GM21390 (cell line): ENCODE results near the gene CEP76.
A peak's percentile ranks its signal among the peaks of the same experiment; 100 is the strongest.

ENCODE experiments used
- ATAC-seq: cut with Tn5 transposase; IDR thresholded peaks from one replicate; pipeline ENCODE4 v1.9.1; 2021; ENCODE audit not compliant: unreplicated experiment

Gene CEP76

DNA sequence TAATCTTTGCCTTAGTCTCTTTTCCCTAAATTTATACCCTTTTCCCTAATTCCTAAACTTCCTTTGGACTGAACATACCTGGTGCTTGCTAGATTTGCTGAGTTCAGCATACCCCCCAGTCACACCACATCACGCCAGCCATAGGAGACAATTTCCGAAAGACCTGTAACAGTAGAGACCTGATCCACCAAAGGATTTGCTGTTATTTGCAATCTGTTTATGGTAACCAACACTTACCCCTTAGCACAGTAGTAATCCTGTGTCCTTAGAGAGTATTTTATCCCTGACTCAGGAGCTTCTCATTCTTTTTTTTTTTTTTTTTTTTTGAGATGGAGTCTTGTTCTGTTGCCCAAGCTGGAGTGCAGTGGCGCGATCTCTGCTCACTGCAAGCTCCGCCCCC, 8.9 kb upstream of the CEP76 start:
- ATAC-seq, result no peak

DNA sequence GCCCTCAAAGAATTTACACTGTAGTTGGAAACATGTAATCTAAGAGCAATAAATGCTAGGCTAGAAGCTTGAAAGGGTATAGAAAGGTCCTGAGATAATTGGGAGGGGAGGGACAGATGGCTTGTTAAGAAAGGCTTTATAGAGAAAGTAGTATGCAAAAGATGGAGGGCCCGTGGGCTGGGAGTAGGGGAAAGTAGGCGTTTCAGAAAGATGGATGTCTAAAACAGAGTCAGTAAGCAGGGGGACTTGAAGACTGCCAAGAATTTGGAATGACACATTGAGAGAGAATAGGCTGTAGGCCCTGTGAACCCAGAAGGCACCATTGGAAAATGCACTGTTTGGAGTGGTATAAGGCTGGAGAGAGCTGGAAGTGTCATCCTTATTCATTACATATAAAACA, 1.1 kb upstream of the CEP76 start:
- no peak for ATAC-seq

DNA sequence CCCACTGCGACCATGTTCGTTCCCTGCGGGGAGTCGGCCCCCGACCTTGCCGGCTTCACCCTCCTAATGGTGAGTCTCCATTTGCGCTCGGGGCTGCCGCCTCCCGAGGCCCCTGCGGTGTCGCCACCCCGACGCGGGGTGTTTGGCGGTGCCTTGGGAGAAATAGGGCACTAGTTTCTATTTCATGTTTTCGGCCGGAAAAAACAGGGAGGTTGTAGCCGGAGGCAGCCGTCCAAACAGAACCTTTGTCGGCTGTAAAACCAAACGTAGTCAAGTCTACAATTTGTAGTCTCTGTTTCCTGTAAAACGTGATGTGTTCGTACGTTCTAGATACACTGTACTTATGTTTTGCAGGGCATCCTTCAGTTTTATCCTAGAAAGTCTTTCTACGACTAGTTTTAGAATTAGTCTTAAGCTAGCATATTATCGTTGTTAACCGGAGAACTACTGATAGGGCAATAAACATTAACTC, 609 bp upstream of the CEP76 start:
- ATAC-seq, result peak; percentile 30

DNA sequence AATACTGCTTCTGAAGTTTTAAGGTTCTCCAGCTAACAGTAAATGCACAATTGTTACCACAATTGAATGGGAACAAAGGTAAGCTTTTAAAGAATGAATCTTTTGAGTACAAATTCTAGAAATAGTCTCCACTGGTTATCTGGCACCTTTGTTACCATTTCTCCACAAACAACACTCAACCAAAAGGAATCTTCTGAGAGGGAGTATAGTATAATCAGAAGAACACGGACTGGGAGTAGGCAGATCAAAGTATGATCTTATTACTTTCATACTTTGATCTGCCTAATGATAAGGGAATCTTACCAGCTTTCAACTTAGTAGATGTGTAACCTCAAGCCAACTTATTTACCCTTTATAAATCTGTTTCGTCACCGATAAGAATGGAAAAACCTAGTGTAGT, 1.4 kb downstream of the CEP76 start:
- no peak for ATAC-seq

DNA sequence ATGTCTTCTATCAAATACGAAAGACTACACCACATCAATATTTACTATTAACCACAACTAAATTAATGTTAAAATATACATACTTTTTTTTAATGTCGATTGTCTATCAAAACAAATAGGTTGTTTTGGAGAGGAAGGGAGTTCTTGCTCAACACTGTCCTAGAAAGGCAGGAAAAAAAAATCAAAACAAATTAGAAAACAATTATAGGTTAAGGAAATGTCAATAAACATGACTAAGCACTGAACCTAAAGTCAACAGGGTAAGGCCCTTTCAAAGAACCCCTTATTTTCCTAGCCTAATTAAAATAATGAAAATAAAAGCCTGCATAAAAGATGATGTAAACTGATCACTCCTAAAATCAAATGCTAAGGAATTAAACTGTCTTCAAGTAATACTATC, 2.8 kb downstream of the CEP76 start:
- no peak for ATAC-seq

DNA sequence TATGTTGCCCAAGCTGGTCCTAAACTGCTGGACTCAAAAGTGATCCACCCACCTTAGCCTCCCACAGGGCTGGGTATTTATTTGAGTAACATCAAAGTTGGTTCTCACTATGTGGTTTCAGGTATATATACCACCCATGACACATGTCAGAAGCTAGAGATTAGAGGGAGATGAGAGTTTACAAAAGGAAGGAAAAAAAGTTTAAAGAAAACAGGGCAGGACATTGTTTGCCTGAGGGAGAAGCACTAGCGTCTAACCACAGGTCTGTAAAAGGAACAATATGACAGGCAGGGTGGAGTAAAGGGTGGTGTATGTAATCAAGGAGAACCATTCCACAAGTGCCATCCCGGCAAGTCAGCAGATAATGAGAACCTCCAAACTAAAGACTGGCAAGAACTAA, 8.5 kb downstream of the CEP76 start:
- ATAC-seq, result no peak

DNA sequence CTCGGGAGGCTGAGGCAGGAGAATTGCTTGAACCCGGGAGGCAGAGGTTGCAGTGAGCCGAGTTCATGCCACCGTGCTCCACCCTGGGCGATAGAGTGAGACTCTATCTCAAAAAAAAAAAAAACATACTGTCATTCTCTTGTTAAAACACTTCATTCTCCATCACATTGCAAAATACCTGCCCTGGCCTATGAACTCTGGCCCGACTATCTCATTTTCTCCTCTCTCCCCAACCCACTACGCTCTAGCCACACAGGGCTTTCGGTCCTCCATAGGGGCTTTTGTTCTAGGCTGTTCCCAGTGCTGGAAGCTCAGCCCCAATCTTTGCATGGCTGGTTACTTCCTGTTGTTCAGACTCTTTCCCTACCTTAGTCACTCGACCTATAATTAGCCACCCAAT, 10.3 kb downstream of the CEP76 start:
- ATAC-seq, result no peak

DNA sequence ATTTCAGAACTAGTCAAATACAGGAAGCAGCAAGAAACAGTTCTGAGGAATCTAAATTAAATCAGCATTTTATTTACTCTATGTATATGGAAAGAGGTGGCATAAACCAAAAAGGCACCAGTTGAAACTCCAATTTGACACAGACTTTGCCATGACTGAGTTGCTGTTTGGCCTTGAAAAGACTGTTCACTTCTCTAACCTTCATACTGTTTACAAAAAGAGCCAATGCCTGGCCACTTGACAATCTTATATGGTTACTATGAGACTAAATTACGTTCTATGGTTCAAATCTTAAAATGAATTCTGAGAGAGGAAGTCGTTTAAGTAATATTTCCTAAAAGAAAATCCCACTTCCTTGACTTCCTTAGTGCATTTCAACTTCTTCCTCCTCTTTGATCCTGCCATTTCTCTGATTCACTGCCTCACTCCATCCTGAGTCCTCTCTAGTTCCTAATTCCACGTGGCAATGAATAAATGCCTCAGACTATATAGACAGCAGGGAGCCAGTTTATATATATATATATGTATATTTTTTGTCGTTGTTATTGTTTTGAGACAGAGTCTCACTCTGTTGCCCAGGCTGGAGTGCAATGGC, 13.2 kb downstream of the CEP76 start:
- ATAC-seq, result no peak

DNA sequence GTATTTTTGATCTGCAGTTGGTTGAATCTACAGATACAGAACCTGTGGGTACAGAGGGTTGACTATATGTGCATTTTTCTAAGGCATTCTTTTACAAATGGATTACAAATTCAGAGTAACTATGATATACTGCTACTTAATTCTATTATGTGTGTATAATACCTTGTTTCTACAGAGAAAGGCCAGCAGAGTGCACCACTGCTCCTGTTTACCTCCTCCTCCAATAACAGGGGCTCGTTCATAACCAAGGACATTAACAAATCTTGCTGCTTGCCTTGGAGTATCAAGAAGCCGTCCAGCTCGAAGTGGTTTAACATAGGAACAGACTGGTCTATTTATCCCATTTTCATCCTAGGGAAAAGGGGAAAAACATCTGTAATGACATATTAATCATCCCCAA, 16.4 kb downstream of the CEP76 start:
- ATAC-seq, result no peak

DNA sequence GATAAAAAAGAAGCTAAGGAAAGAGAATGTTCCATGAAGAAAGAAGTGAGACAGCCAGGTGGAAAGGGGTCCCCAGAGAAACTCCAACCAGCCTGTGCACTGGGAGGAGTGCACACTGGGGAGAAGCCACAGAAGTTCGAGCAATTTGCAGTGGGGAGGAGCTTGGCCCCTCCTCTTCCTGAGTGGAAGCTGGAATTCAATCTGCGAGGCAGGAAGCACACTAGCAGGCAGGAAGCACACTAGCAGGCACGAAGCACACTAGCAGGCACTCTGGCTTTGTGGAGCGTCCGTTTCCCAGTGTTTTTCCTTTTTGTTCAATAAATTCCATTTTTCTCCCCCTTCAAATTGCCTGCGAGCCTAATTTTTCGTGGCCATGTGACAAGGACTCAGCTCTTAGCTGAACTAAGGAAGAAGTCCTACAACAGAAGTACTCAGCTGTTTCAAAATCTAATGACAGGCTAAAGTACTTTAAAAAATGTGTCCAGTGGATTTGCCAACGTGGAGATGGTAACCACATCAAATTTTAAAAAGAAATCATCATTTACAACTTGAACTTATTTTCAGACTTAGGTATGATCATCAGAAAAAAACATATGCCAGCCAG, 23.2 kb downstream of the CEP76 start:
- no peak for ATAC-seq

DNA sequence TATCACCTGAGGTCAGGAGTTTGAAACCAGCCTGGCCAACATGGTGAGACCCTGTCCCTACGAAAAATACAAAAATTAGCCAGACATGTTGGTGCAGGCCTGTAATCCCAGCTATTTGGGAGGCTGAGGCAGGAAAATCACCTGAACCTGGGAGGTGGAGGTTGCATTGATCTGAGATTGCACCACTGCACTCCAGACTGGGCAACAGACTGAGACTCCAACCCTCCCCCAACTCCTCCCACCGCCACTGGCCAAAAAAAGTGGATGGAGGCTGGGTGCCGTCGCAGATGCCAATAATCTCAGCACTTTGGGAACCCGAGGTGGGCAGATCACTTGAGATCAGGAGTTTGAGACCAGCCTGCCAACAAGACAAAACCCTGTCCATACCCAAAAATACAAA, 34.5 kb downstream of the CEP76 start:
- ATAC-seq, result no peak

DNA sequence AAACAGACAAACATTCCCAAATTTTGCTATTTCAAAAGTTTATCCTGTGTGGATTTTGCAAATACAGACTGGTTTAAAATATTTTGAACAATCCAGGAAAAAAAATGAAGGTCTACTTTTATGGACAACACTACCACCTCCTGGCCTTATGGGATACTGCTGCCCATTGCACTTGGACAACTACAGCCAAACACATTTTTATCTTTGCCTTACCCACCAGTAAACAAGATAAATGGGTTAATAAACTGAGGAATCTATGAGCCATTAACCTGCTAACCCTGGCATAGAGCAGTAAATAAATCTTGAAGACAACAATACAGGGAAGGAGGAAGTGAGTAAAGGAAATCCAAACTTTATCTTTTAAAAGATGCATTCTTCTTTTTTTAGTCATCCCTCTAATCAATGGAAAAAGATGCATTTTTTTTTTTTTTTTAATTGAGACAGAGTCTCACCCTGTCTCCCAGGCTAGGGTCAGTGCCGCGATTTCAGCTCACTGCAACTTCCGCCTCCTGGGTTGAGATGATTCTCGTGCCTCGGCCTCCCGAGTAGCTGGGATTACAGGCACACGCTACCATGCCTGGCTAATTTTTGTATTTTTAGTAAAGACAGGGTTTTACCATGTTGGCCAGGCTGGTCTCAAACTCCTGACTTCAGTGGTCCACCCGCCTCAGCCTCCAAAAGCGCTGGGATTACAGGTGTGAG, 42.5 kb downstream of the CEP76 start:
- ATAC-seq, result no peak

DNA sequence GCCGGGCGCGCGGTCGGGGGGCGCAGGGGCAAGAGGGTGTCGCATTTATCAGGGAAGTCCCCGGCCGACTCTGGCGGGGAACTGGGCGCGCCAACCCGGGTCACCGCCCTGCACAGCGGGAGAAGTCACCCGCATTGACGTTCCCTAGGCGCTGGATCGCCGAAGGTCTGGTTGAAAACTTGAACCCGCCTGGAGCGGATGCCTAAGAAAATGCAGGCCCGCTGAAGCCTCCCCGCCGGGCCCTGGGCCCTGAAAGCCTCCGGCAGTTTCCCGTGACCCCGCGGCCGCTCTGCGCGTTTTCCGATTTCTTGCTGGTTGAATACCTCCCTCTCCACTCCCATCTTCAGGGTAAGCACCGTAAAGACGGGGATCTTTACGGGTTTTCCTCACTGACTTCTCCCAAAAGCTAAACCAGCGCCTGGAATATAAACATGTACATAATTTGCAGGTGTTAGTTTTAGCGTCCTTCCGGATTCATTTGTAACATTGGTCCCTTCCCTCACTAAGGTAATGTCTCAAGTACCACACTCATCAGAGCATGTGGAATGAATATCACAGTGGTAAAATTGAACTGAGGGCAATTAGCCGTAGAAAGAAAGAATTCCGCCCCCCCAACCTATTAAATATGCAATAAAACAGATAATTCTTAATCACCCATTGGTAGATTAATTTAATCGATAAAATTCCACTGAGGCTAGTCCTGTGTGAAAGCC, 43.9 kb downstream of the CEP76 start:
- ATAC-seq, result peak; percentile 8

DNA sequence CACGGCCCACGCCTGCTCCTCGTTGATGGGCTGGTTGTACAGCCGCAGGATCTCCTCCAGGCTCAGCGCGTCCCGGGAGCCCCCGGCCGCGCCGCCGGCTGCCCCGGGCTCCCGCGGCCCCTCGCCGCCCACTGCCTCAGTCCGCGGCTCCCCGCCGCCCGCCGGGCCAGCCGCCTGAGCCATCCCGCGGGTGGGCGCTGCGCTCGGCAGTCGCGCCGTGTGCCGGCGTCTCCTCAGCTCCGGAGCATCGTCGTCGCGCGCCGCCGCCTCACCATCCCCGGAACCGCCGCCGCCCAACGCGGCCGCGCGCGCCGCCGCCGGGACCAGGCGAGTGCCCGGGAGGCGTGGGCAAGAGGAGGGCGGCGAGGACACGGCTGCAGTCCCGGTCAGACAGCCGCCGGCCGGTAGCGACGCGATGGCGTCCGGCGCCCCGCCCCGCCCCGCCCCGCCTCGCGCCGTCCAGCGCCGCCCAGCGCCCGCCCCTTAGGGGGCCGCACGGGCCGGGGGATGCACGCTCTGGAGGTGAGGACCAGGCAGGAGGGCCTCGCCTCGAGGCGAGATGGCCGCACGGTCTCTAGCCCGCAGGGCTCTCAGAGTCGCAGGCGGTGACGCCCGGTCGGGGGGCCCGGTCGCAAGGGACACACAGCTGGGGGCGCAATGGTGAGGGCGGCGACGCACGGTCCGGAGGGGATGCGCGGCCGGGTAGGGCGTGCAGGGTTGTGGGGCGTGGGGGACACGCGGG, 44.7 kb downstream of the CEP76 start, which contains the start of gene SPIRE1:
Gene SPIRE1, minus strand, starts transcription at position 424 of the 742 bp plus-strand sequence. Its CDS starts 241 bp downstream, at position 183.
- ATAC-seq, result peak; percentile 68

DNA sequence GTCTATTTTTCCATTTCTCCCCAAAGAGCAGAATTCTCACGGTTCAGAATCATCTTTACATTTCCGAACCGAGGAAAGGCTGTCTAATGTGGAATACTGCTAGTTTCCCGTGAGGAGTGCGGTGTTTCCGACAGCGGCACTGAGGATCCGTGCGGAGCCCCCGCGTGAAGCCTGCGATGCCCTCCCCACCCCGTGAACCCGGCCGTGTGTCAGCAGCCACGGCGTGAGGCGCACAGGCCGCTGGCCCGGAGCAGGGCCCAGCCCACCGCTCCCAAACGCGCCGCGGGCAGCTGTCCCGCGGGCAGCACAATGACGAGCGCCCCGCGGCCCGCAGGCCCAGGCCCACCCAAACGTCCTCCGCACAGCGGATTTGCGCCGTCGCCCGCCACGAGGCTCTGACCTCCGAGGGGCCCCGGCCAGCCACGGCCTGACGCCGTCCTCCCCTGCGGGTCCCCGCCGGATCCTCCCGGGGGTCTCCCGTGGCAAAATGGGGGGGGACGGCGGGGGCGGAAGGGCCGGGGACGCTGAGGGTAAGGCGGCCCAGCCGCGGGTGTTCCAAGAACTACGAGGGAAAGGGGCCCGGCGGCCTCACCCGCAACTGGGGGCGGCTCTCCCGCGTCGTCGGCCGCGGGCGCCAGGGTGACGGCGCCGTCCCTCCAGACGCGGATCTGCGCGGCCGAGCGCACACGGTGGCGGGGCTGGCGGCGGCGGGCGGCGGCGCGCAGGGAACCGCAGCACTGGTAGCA, 45.4 kb downstream of the CEP76 start:
- no peak for ATAC-seq

DNA sequence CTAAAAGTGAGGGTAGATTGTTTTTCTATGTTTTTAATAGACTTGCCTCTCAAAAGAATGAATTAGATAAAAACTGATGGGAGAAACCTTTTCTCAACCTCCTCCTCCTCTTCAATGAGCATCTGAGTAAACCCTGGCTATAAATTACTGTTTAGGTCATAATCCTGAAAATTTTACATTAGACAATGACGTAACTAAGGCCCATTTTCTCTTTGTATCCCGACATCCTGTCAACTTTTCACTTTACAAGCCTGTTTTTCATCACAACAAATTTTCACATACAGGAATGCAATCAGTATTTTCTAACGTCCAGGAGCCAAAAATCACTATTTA, 46.0 kb downstream of the CEP76 start:
- ATAC-seq, result no peak

DNA sequence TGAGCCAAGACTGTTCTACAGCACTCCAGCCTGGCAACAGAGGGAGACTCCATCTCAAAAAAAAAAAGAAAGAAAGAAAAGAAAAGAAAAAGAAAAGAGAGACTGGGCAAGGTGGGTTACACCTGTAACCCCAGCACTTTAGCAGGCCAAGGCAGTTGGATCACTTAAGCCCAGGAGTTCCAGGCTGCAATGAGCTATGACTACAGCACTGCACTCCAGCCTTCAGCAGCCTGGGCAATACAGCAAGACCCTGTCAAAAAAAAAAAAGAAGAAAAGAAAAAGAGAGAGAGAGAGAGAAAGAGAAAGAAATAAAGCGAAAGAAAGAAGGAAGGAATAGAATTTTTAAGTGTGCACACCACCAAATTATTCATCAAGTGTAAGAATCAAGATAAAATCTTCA, 47.6 kb downstream of the CEP76 start:
- no peak for ATAC-seq

DNA sequence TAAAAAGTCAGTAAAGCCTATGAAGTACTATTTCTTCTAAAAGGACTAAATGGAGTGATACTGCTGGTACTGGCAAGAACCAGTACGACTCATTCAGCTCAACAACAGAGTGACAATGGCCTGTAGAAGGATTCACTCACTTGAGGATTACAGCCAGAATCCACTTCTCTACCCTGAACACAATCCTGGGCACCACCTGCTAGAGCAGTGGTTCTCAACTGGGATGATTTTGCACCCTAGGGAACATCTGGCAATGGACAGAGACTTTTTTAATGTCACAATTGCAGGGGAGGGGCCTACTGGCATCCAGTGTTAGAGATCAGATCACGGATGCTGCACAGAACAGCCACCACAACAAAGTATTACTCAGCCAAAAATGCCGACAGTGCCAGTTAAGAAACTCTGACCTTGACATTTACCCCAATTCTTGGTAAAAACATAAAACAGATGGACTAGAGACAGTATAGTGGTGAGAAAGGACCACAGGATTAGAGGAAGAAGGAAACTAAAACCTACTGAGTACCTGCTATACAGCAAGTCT, 49.6 kb downstream of the CEP76 start:
- no peak for ATAC-seq

DNA sequence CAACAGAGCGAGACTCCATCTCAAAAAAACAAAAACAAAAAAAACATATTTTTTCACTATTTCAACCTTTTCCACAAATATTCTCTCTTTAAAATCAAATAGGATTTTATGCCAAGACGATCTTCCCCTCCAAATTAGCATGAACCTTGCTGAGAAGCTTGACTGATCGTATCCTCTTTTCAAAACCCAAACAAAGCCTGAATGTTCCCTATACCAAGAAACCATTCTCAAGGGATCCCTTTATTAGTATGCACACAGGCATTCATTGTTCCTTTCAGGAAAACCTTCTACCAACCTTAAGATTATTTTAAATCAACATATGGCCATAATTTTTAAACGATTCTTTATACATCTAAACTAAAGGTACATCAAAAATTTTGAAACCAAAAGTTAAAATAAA, 50.9 kb downstream of the CEP76 start:
- ATAC-seq, result no peak

DNA sequence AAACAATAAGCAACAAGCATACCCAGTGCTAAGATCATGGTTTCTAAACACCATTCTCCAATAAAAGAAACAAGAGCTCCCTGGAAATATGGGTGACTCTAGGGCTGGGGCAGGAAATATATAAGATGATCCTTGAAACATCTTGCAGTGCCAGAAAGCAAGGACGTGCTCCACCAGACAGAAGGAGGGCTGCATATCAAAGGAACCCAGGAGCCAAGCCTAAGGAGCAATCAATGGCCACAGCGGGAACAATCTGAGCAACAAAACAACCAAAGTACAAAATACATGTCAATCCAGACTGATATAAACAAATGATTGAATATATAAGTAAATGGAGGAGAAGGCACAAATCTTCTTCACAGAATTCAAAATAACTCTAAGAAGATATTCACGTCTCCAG, 54.8 kb downstream of the CEP76 start:
- ATAC-seq, result no peak
